ENCODE measurements around the gene ALKBH4. TPM values are rescaled to one million over a fixed set of nuclear protein-coding genes. Genes with fewer than 3 reads are reported as not detected.

ALKBH4 gene
- total RNA-seq, 1 experiment from 2014 or later = 41.2 TPM

DNA sequence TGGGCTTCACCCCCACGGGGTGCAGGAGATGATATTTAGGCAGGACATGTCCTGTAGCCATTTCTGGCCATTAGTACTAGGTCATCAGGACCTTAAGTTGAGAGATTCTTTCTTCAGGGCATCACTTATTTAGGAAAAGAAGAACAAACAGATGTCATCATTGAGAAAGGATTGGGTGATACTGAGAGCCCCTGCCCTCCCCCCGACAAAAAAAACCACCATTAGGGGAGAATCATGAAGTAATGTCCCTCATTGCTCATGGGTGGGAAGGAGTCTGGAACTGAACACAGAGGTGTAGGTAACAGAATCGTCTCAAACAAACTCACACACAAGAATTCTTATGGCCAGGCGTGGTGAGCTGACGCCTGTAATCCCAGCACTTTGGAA lies 37.7 kb downstream of the ALKBH4 start:
- DNase-seq (ENCODE audit: low read depth) = no peak

GRCh38 chr7:102426268-102427018 lies 38.2 kb downstream of the ALKBH4 start:
- no peak for DNase-seq (ENCODE audit: low read depth)

DNA sequence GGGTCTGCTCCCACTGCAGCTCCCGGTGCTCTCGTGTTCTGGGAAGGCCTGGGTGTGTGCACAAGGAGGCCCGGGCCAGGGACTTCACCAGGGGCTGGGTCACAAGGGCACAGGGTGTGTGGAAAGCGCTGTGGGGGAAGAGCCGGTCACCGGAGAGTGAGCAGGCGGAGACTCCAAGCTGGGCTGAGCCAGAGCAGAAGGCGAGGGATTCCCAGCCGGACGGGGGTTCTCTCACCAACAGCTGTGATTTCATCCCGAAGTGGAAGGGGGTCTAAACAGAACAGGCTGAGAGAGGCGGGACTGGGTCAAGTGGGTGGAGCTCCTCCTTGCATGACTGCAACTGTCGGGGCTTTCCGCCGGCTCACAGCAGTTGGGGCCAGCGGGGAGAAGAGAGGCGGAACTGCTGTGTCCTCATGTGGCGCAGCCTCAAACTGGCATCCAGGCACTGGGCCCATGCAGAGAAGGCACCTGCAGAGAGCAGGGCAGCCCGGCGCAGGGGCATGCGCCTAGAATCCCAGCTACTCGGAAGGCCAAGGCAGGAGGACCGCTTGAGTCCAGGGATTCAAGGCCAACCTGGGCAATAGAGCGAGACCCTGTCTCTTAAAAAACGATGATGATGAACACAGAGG lies 38.9 kb downstream of the ALKBH4 start:
- DNase-seq (ENCODE audit: low read depth) = no peak

DNA sequence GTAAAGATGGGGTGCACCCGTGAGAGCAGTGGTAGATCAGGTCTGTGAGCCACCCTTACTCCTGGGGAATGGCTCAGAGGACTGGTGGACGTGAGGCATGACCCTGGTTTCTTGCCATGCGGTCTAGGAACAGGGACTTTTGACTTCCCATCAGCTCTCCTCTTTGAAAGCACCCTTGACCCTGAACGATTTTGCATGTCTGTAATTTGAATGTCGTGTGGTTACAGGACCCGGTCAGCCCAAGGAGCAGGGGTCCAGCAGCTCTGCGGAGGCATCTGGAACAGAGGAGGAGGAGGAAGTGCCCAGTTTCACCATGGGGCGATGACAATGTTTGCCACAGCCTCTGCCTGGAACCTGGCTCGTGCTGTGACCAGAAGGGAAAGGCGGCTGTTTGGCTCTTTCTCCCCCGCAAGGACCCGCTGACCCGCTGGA lies 39.9 kb downstream of the ALKBH4 start:
- no peak for DNase-seq (ENCODE audit: low read depth)

DNA sequence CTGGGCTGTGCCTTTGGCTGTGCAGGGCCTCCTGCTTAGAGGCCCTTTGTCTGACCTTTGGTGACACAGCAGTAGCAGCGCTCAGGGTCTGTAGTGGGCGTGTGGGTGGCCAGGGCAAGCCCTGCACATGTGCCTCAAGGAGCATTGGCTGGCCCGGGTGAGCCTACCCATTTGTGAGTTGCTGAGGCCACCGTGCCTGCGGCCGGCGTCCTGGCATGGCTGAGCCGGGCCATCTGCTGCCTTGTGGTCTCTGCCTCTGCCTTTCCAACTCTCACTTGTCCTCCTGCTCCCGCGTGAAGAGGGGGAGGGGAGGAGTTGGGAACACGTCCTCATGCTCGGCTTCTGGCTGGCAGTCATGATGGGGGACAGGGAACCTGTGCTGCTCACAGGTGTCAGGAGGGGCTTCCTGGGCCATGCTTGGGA lies 40.5 kb downstream of the ALKBH4 start:
- no peak for DNase-seq (ENCODE audit: low read depth)

GRCh38 chr7:102421706-102422240 lies 42.9 kb downstream of the ALKBH4 start:
- no peak for DNase-seq (ENCODE audit: low read depth)

- DNase-seq (ENCODE audit: low read depth) = no peak
Observed at GRCh38 chr7:102418592-102418991, 46.1 kb downstream of the ALKBH4 start.

DNA sequence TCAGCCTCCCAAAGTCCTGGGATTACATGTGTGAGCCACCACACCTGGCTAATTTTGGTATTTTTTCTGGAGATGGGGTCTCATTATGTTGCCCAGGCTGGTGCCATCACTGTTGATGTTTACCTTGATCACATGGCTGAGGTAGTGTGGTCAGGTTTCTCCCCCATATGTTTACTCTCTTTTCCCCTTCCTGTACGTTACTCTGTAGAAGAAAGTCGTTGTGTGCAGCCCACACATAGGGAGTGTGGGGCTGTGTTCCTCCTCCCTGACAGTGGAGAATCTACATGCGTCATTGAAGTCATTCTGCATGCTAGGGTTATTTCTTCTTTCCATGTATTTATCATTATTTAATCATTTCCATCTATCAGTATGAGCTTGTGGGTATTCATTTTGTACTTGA lies 47.6 kb downstream of the ALKBH4 start:
- DNase-seq (ENCODE audit: low read depth) = no peak

- DNase-seq (ENCODE audit: low read depth) = no peak
Observed at GRCh38 chr7:102416406-102416805, 48.3 kb downstream of the ALKBH4 start.

DNA sequence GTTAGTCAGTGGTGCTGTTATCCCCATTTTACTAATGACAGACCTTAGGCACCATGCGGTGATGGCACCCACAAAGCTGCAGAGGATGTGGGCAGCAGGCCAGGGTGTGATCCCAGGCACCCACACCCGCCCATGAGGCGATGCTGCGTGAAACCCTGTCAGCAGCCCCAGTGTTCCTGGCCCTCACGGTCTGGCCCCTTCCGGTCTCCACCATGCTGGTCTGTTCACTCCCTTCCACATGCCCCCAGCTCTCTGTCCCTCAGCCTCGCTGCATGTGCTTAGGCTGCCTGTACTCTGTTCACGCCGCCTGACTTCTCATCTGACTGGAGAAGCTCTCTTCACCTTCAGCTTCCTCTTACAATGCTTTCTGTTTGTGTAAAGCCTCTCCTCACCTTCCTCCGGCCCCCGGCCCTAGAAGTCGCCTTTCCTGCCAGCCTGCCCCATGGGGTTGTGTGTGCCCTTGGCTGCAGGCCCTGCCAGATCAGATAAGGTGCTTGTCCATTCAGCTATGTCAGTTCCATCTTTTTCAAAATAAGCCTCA lies 48.9 kb downstream of the ALKBH4 start:
- no peak for DNase-seq (ENCODE audit: low read depth)

DNA sequence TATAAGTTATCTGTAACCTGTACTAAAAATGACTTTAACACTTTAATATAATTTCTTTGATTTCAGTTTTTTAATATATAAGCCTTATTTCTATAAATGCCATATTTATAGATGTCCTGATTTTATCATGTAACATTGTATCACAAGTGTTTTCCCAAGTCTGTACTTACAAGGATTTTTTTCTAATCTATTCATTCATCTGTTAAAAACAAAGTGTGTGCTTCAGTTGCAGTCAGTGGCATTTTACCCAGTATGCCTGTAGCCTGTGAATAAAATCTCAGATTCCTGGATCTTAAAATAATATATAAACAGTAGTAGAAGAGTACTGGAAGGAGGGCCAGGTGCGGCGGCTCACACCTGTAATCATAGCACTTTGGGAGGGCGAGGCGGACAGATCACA lies 51.1 kb downstream of the ALKBH4 start:
- DNase-seq (ENCODE audit: low read depth) = no peak

- no peak for DNase-seq (ENCODE audit: low read depth)
Observed at GRCh38 chr7:102413091-102413490, 51.6 kb downstream of the ALKBH4 start.

DNA sequence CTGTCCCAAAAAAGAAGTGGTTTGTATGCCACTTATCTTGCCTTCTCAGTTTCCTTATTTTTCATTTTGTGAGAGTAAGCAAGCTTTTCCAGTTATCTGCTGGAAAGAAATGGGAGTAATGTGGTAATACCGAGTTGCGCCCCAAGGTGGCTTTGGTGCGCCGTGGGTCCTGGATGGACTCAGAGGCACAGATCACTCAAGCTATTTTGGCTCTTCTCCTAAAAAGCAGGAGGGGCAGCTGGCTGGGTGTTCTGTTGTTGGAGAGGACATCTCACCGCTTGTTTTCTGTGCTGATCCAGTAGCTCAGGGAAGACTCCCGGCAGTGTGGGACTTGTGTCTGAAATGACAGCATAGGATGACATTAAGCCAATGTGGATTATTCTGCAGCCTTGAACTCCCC lies 52.1 kb downstream of the ALKBH4 start:
- DNase-seq (ENCODE audit: low read depth) = peak; percentile 37

GRCh38 chr7:102410918-102411317 lies 53.7 kb downstream of the ALKBH4 start:
- no peak for DNase-seq (ENCODE audit: low read depth)

GRCh38 chr7:102410123-102410522 lies 54.5 kb downstream of the ALKBH4 start:
- no peak for DNase-seq (ENCODE audit: low read depth)

- no peak for DNase-seq (ENCODE audit: low read depth)
Observed at GRCh38 chr7:102409340-102409739, 55.3 kb downstream of the ALKBH4 start.

GRCh38 chr7:102408530-102408929 lies 56.1 kb downstream of the ALKBH4 start:
- peak; percentile 38 for DNase-seq (ENCODE audit: low read depth)

GRCh38 chr7:102407910-102408309 lies 56.8 kb downstream of the ALKBH4 start:
- DNase-seq (ENCODE audit: low read depth) = no peak

Other genes with a start within 250 kb of the ALKBH4 start
- 0.44 and 5.1 TPM in 2 replicates for gene SH2B2, start 178.0 kb downstream of the ALKBH4 start, total RNA-seq (2014; rRNA removed; shearing (Covaris generic))
- not detected in 2 replicates for gene SPDYE6, start 108.4 kb downstream of the ALKBH4 start, total RNA-seq (2014; rRNA removed; shearing (Covaris generic))
- gene PRKRIP1, start 68.5 kb downstream of the ALKBH4 start, total RNA-seq (2014; rRNA removed; shearing (Covaris generic)) = 14.9 and 21.2 TPM in 2 replicates
- 52.4 and 67.0 TPM in 2 replicates for gene ORAI2, start 31.3 kb downstream of the ALKBH4 start, total RNA-seq (2014; rRNA removed; shearing (Covaris generic))
- gene LRWD1, start 121 bp upstream of the ALKBH4 start, total RNA-seq (2014; rRNA removed; shearing (Covaris generic)) = 27.3 and 27.4 TPM in 2 replicates
- 59.8 and 81.8 TPM in 2 replicates for gene POLR2J, start 14.1 kb upstream of the ALKBH4 start, total RNA-seq (2014; rRNA removed; shearing (Covaris generic))
- gene RASA4B, start 52.9 kb upstream of the ALKBH4 start, total RNA-seq (2014; rRNA removed; shearing (Covaris generic)) = 0.84 TPM in 1 of 2 replicates, not detected in the other
- gene UPK3BL2, start 78.8 kb upstream of the ALKBH4 start, total RNA-seq (2014; rRNA removed; shearing (Covaris generic)) = 0.34 TPM in 1 of 2 replicates, not detected in the other
- gene SPDYE2, start 86.4 kb upstream of the ALKBH4 start, total RNA-seq (2014; rRNA removed; shearing (Covaris generic)) = not detected in 2 replicates
- 7.9 and 14.8 TPM in 2 replicates for gene POLR2J3, start 107.7 kb upstream of the ALKBH4 start, total RNA-seq (2014; rRNA removed; shearing (Covaris generic))
- gene RASA4, start 151.9 kb upstream of the ALKBH4 start, total RNA-seq (2014; rRNA removed; shearing (Covaris generic)) = 5.4 and 9.0 TPM in 2 replicates
- gene UPK3BL1, start 177.9 kb upstream of the ALKBH4 start, total RNA-seq (2014; rRNA removed; shearing (Covaris generic)) = 4.0 and 6.2 TPM in 2 replicates
- not detected in 2 replicates for gene SPDYE2B, start 185.5 kb upstream of the ALKBH4 start, total RNA-seq (2014; rRNA removed; shearing (Covaris generic))
- gene POLR2J2, start 206.8 kb upstream of the ALKBH4 start, total RNA-seq (2014; rRNA removed; shearing (Covaris generic)) = 0.71 TPM in 1 of 2 replicates, not detected in the other

All from M059J (cell line).